Small intestine (tissue), 7 donors: ENCODE measurements around the gene COL25A1. TPM values are rescaled to one million over a fixed set of nuclear protein-coding genes. Genes with fewer than 3 reads are reported as not detected.

Experiments used
- DNase-seq, 2 donors: peaks; one replicate each; pipeline versions ENCODE4 v3.0.0 to v3.0.0-alpha.2; 2013
- FAIRE-seq: peaks from 2 replicates; lab custom pipeline; 2012; peaks lifted over from hg19 to GRCh38; lab: Jason Lieb, UNC
- H3K27ac ChIP-seq, 3 donors: one replicate each; pipeline ENCODE4 v1.5.1; 2013; ENCODE audit warnings: low read length in 2 of 3, mild to moderate bottlenecking in 2 of 3, control low read depth in 1 of 3, inconsistent platforms in 1 of 3, low read depth in 1 of 3, moderate library complexity in 1 of 3
- H3K27me3 ChIP-seq, 3 donors: one replicate each; pipeline ENCODE4 v1.6.1; 2013; ENCODE audit warnings: low read length in 3 of 3, inconsistent platforms in 1 of 3; ENCODE audit not compliant: control insufficient read depth in 3 of 3, insufficient read depth in 3 of 3
- H3K36me3 ChIP-seq, 3 donors: one replicate each; pipeline ENCODE4 v1.6.1; 2013; ENCODE audit warnings: low read length in 3 of 3, inconsistent platforms in 1 of 3, low read depth in 1 of 3, mild to moderate bottlenecking in 1 of 3, moderate library complexity in 1 of 3; ENCODE audit not compliant: control insufficient read depth in 3 of 3, insufficient read depth in 2 of 3
- H3K4me1 ChIP-seq, 3 donors: one replicate each; pipeline ENCODE4 v1.6.1; 2013; ENCODE audit warnings: low read length in 2 of 3, inconsistent platforms in 1 of 3, low read depth in 1 of 3, mild to moderate bottlenecking in 1 of 3, moderate library complexity in 1 of 3; ENCODE audit not compliant: control insufficient read depth in 3 of 3, insufficient read depth in 2 of 3
- H3K4me3 ChIP-seq, 3 donors: one replicate each; pipeline ENCODE4 v1.5.1; 2013; ENCODE audit warnings: low read length in 3 of 3, control low read depth in 1 of 3, inconsistent platforms in 1 of 3, low read depth in 1 of 3, mild to moderate bottlenecking in 1 of 3, moderate library complexity in 1 of 3
- H3K9me3 ChIP-seq, 2 donors: one replicate each; pipeline ENCODE4 v1.6.1; 2013; ENCODE audit warnings: low read depth in 1 of 2, low read length in 1 of 2; ENCODE audit not compliant: control insufficient read depth in 2 of 2, insufficient read depth in 1 of 2
- WGBS, 3 donors: extraction: QIAGEN DNeasy Blood & Tissue Kit; methylation state at CpG; one replicate each; pipeline ENCODE4 v1.1.7; 2013; 5-methylcytosine and 5-hydroxymethylcytosine counted together
- polyA plus RNA-seq, 4 donors: library from polyadenylated mRNA; stranded (reverse) in 3 of 4; unstranded in 1 of 4; fragments of 200-250 nt in 3 of 4; fragments of 120-200 nt in 1 of 4; gene quantifications; one replicate each; pipeline versions ENCODE4 v1.2.1 to v1.2.3, GENCODE V29; 2013
- donor health status: healthy with polysubstance abuse.
- donor health status: control.
- donor health status: control.
- donor health status: Bipolar disorder and iron deficiency.
- donor health status: healthy.

The COL25A1 gene
- polyA plus RNA-seq, 4 donors, result 0.24 to 6.2 (median 2.5) TPM

DNA sequence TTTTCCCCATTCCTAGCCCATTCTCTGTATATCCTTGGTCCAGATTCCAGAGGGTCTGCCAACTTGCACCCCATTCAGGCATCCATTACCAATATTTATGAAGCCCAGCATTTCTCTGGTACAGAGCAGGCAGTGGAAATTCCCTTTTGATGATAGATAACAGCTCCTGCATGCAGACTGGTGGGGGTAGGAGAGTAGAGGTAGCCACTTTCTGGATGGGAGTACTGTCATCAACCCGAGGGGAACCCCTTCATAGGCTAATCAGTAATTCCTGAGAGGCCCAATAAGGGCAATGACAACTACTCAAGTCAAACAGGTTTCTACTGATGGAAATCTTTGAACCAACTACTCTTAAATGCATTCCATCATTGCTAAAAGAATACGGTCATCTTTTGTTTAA lies 63.7 kb downstream of the COL25A1 start:
- no peak overlapping the region for H3K27ac ChIP-seq
- FAIRE-seq, result no peak
- H3K4me3 ChIP-seq, result no peak overlapping the region
- no peaks in the 10 kb centered on the region for H3K9me3 ChIP-seq
- 58 to 73% (median 67%) methylated on average over 2 of the region's 2 CpGs for WGBS, 3 donors
- DNase-seq, result no peak
- no peaks in the 10 kb centered on the region for H3K4me1 ChIP-seq
- H3K27me3 ChIP-seq, result no peaks in the 10 kb centered on the region
- H3K36me3 ChIP-seq, result no peaks in the 10 kb centered on the region

GRCh38 chr4:109235683-109236082 lies 66.8 kb downstream of the COL25A1 start:
- no peaks in the 10 kb centered on the region for H3K27me3 ChIP-seq
- FAIRE-seq (no peak), DNase-seq (no peak)
- 89 to 97% (median 96%) methylated on average over 1 of the region's 1 CpG for WGBS, 3 donors
- no peaks in the 10 kb centered on the region for H3K4me1 ChIP-seq
- no peaks in the 10 kb centered on the region for H3K9me3 ChIP-seq
- H3K4me3 ChIP-seq, result no peak overlapping the region
- no peak overlapping the region for H3K27ac ChIP-seq
- H3K36me3 ChIP-seq, result no peaks in the 10 kb centered on the region

- Histone ChIP-seq H3K9me3 (no peaks in the 10 kb centered on the region), H3K36me3 (no peaks in the 10 kb centered on the region), H3K4me3 (no peak overlapping the region), H3K27me3 (no peaks in the 10 kb centered on the region), H3K27ac (no peak overlapping the region), H3K4me1 (no peaks in the 10 kb centered on the region)
- no peak for DNase-seq
- no peak for FAIRE-seq
- WGBS, 3 donors, result 88 to 95% (median 95%) methylated on average over 2 of the region's 2 CpGs
Observed at GRCh38 chr4:109234596-109234995, 67.9 kb downstream of the COL25A1 start.

GRCh38 chr4:109233570-109233969 lies 68.9 kb downstream of the COL25A1 start:
- Histone ChIP-seq H3K27me3 (no peaks in the 10 kb centered on the region), H3K36me3 (no peaks in the 10 kb centered on the region), H3K4me3 (no peak overlapping the region), H3K4me1 (no peaks in the 10 kb centered on the region), H3K9me3 (no peaks in the 10 kb centered on the region), H3K27ac (no peak overlapping the region)
- FAIRE-seq (no peak), DNase-seq (peak in 1 of 2 donors; percentile 14)
- 19 to 60% (median 42%) methylated on average over 1 of the region's 1 CpG for WGBS, 3 donors

- FAIRE-seq, result no peak
Observed at GRCh38 chr4:109232681-109233080, 69.8 kb downstream of the COL25A1 start.

GRCh38 chr4:109231331-109231730 lies 71.1 kb downstream of the COL25A1 start:
- FAIRE-seq (no peak), DNase-seq (no peak)
- 87 to 94% (median 90%) methylated on average over 1 of the region's 1 CpG for WGBS, 3 donors
- Histone ChIP-seq H3K36me3 (no peaks in the 10 kb centered on the region), H3K4me1 (no peaks in the 10 kb centered on the region), H3K4me3 (no peak overlapping the region), H3K27me3 (no peaks in the 10 kb centered on the region), H3K9me3 (no peaks in the 10 kb centered on the region), H3K27ac (no peak overlapping the region)

More at GRCh38 chr4:109232681-109233080, 69.8 kb downstream of the COL25A1 start:
- WGBS, 3 donors, result 84 to 90% (median 87%) methylated on average over 1 of the region's 1 CpG
- Histone ChIP-seq H3K36me3 (no peaks in the 10 kb centered on the region), H3K9me3 (no peaks in the 10 kb centered on the region), H3K27ac (no peak overlapping the region), H3K27me3 (no peaks in the 10 kb centered on the region), H3K4me1 (no peaks in the 10 kb centered on the region), H3K4me3 (no peak overlapping the region)
- DNase-seq, result no peak

DNA sequence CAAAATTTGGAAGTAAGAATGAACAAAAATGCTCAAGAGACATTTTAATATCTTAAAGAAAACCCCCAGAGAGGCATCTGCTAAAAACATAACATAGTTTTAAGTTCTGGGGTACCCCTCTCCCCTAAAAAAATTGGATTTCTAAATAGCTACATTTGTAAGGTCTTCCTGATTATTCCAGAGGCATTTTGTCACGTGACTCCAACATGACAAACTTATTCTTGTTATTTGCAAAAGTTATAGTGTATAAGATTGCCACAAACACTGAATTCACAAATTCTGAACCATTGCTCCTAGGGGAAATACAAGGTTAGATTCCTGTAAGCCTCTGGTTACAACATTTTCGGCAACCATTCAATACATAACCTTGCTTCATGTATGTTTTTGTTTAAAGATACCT lies 73.4 kb downstream of the COL25A1 start:
- no peaks in the 10 kb centered on the region for H3K27me3 ChIP-seq
- no peaks in the 10 kb centered on the region for H3K36me3 ChIP-seq
- FAIRE-seq, result no peak
- WGBS, 3 donors, result 78 to 83% (median 79%) methylated on average over 2 of the region's 2 CpGs
- H3K9me3 ChIP-seq, result no peaks in the 10 kb centered on the region
- no peak for DNase-seq
- no peaks in the 10 kb centered on the region for H3K4me1 ChIP-seq
- no peak overlapping the region for H3K4me3 ChIP-seq
- H3K27ac ChIP-seq, result no peak overlapping the region

- Histone ChIP-seq H3K4me1 (no peaks in the 10 kb centered on the region), H3K9me3 (no peaks in the 10 kb centered on the region), H3K27me3 (no peaks in the 10 kb centered on the region), H3K36me3 (no peaks in the 10 kb centered on the region), H3K4me3 (no peak overlapping the region), H3K27ac (no peak overlapping the region)
- FAIRE-seq, result no peak
- 15 to 47% (median 27%) methylated on average over 1 of the region's 1 CpG for WGBS, 3 donors
- no peak for DNase-seq
Observed at GRCh38 chr4:109218288-109218687, 84.2 kb downstream of the COL25A1 start.

- H3K36me3 ChIP-seq, result no peaks in the 10 kb centered on the region
- no peak overlapping the region for H3K4me3 ChIP-seq
- no peaks in the 10 kb centered on the region for H3K4me1 ChIP-seq
- H3K27me3 ChIP-seq, result no peaks in the 10 kb centered on the region
- no peaks in the 10 kb centered on the region for H3K9me3 ChIP-seq
- WGBS, 3 donors, result 85 to 91% (median 90%) methylated on average over 5 of the region's 5 CpGs
- no peak overlapping the region for H3K27ac ChIP-seq
- no peak for FAIRE-seq
- no peak for DNase-seq
Observed at GRCh38 chr4:109216085-109216696, 86.3 kb downstream of the COL25A1 start.
